GM10266 (cell line): ENCODE measurements around the gene TMEM11.

ENCODE experiments used
- DNase-seq: peaks from one replicate; pipeline ENCODE4 v3.0.0; 2012; ENCODE audit errors: extremely low spot score
- CTCF ChIP-seq: IDR thresholded peaks from 2 replicates; pipeline ENCODE4 v1.5.1; 2012; ENCODE audit warnings: mild to moderate bottlenecking, low read depth; ENCODE audit not compliant: control insufficient read depth, insufficient read depth; ENCODE audit errors: missing control alignments

Gene TMEM11

GRCh38 chr17:21214015-21214776 is at the start of gene TMEM11:
Gene TMEM11, minus strand, starts transcription at chr17:21214161. Its CDS starts 9 bp downstream, at chr17:21214152.
- peak; percentile 98 for DNase-seq
- TF ChIP-seq CTCF: peak; percentile 20

- DNase-seq: no peak
- no peak for TF ChIP-seq CTCF
Observed at GRCh38 chr17:21263376-21263775, 49.4 kb upstream of the TMEM11 start.

- no peak for TF ChIP-seq CTCF
Observed at GRCh38 chr17:21262259-21262993, 48.5 kb upstream of the TMEM11 start.

GRCh38 chr17:21258593-21258992 is 44.6 kb upstream of the TMEM11 start:
- no peak for TF ChIP-seq CTCF
- DNase-seq: no peak

More at GRCh38 chr17:21262259-21262993, 48.5 kb upstream of the TMEM11 start:
- DNase-seq: no peak

- no peak for TF ChIP-seq CTCF
- DNase-seq: no peak
Observed at GRCh38 chr17:21253646-21254441, 39.9 kb upstream of the TMEM11 start.

- DNase-seq: peak; percentile 93
- TF ChIP-seq CTCF: no peak
Observed at GRCh38 chr17:21252796-21253645, 39.1 kb upstream of the TMEM11 start, which contains the start of gene NATD1. Gene NATD1, minus strand, starts transcription at chr17:21253410. Its CDS starts 146 bp downstream, at chr17:21253264.
